B cell (primary cell): Measurements from ENCODE around the gene SMURF2. TPM values are rescaled to one million over a fixed set of nuclear protein-coding genes. Genes with fewer than 3 reads are reported as not detected.
A peak's percentile ranks its signal among the peaks of the same experiment; 100 is the strongest.

Experiments
- ATAC-seq: fragments of 200-7000 bp; cut with Tn5 transposase; one replicate; pipeline ENCODE4 v1.10.0; 2021; ENCODE audit warnings: low read depth, mild to moderate bottlenecking, moderate number of reproducible peaks, moderate library complexity
- CTCF ChIA-PET: fragments of 350-600 bp; sonication (Branson Sonifier 250); formaldehyde crosslinking; loops from one replicate; lab custom pipeline; 2021; ENCODE audit warnings: antibody characterized with exemption, inconsistent platforms; lab: Charles Lee
- POLR2A ChIA-PET: fragments of 350-600 bp; sonication (Branson Sonifier 250); formaldehyde crosslinking; loops from one replicate; lab custom pipeline; 2021; ENCODE audit warnings: antibody characterized with exemption; lab: Charles Lee
- DNase-seq: peaks from one replicate; pipeline ENCODE4 v3.0.0; 2013
- H2AFZ ChIP-seq: 2 replicates; pipeline ENCODE4 v1.6.1; 2012; ENCODE audit warnings: mild to moderate bottlenecking, low read depth, low read length; ENCODE audit not compliant: insufficient read depth, poor library complexity, severe bottlenecking
- H3K27ac ChIP-seq, 2 donors: 1 replicate in 1 of 2; 2 replicates in 1 of 2; pipeline ENCODE4 v1.5.1; 2012 to 2013; ENCODE audit warnings: low read length in 2 of 2, mild to moderate bottlenecking in 2 of 2, moderate library complexity in 1 of 2
- H3K27me3 ChIP-seq, 4 experiments: fragments of 200-600 bp in 1 of 4; sonication (generic) in 1 of 4; replicated peaks in 1 of 4; 1 replicate in 2 of 4; 2 replicates in 2 of 4; pipeline versions ENCODE4 v1.6.1 to v1.7.0; 2013 to 2016; ENCODE audit warnings: low read length in 3 of 4, mild to moderate bottlenecking in 2 of 4, mixed read lengths in 1 of 4, moderate library complexity in 1 of 4; ENCODE audit not compliant: insufficient read depth in 4 of 4, control insufficient read depth in 3 of 4; ENCODE audit errors: control extremely low read depth in 1 of 4
- H3K36me3 ChIP-seq, 2 experiments: replicated peaks in 1 of 2; 1 replicate in 1 of 2; 2 replicates in 1 of 2; pipeline versions ENCODE4 v1.6.1 to v1.7.1; 2013; ENCODE audit warnings: low read length in 1 of 2; ENCODE audit not compliant: insufficient read depth in 2 of 2, control insufficient read depth in 1 of 2; ENCODE audit errors: control extremely low read depth in 1 of 2, extremely low read depth in 1 of 2
- H3K4me1 ChIP-seq, 2 donors: fragments of 200-600 bp in 1 of 2; sonication (generic) in 1 of 2; 1 replicate in 1 of 2; 2 replicates in 1 of 2; pipeline versions ENCODE4 v1.5.1 to v1.6.1; 2013 to 2017; ENCODE audit warnings: low read length in 2 of 2; ENCODE audit not compliant: control insufficient read depth in 2 of 2, insufficient read depth in 2 of 2
- H3K4me2 ChIP-seq: replicated peaks from 2 replicates; pipeline ENCODE3; 2012; ENCODE audit warnings: mild to moderate bottlenecking, low read depth, low read length; ENCODE audit not compliant: poor library complexity, severe bottlenecking
- H3K4me3 ChIP-seq, 5 experiments: fragments of 200-600 bp in 1 of 5; sonication (generic) in 1 of 5; 1 replicate in 3 of 5; 2 replicates in 2 of 5; pipeline versions ENCODE4 v1.5.1 to v1.7.0; 2011 to 2016; ENCODE audit warnings: low read length in 4 of 5, mild to moderate bottlenecking in 4 of 5, low read depth in 2 of 5, control low read depth in 1 of 5, moderate library complexity in 1 of 5; ENCODE audit not compliant: insufficient read depth in 1 of 5; ENCODE audit errors: control extremely low read depth in 1 of 5, extremely low read depth in 1 of 5
- H3K79me2 ChIP-seq: fragments of 200-600 bp; sonication (generic); one replicate; pipeline ENCODE4 v1.6.0; 2016; ENCODE audit warnings: low read length; ENCODE audit not compliant: control insufficient read depth, insufficient read depth
- H3K9ac ChIP-seq: fragments of 200-600 bp; sonication (generic); 2 replicates; pipeline ENCODE4 v1.6.1; 2017; ENCODE audit warnings: mild to moderate bottlenecking, low read length, moderate library complexity
- H3K9me3 ChIP-seq, 3 donors: one replicate each; pipeline versions ENCODE4 v1.6.1 to v1.7.1; 2013; ENCODE audit warnings: low read length in 2 of 3; ENCODE audit not compliant: control insufficient read depth in 2 of 3, insufficient read depth in 1 of 3; ENCODE audit errors: control extremely low read depth in 1 of 3
- H4K20me1 ChIP-seq: 2 replicates; pipeline ENCODE4 v1.6.0; 2012; ENCODE audit warnings: mild to moderate bottlenecking, low read length; ENCODE audit not compliant: insufficient read depth, control insufficient read depth, poor library complexity, severe bottlenecking
- H3K27ac Mint-ChIP-seq: one replicate; pipeline ENCODE4 v1.8.0; 2021; ENCODE audit warnings: mixed read lengths
- H3K27me3 Mint-ChIP-seq: one replicate; pipeline ENCODE4 v1.8.0; 2021; ENCODE audit warnings: mixed read lengths
- H3K4me1 Mint-ChIP-seq: one replicate; pipeline ENCODE4 v1.8.0; 2021; ENCODE audit warnings: mixed read lengths
- H3K4me3 Mint-ChIP-seq: one replicate; pipeline ENCODE4 v1.8.0; 2021; ENCODE audit warnings: mixed read lengths
- H3K9me3 Mint-ChIP-seq: one replicate; pipeline ENCODE4 v1.8.0; 2022; ENCODE audit warnings: mixed read lengths; ENCODE audit not compliant: insufficient read depth
- CTCF ChIP-seq: fragments of 200-600 bp; IDR thresholded peaks from one replicate; pipeline ENCODE4 v1.8.0; 2022; ENCODE audit warnings: antibody characterized with exemption, mild to moderate bottlenecking
- EZH2 ChIP-seq: IDR thresholded peaks from 2 replicates; pipeline ENCODE4 v1.6.1; 2012; ENCODE audit warnings: borderline replicate concordance, low read depth, mild to moderate bottlenecking, moderate library complexity, low read length; ENCODE audit not compliant: insufficient read depth, poor library complexity, severe bottlenecking
- WGBS: methylation state at CpG from one replicate; pipeline ENCODE4 v1.1.5; 2013; ENCODE audit warnings: missing lambda C conversion rate; ENCODE audit not compliant: insufficient coverage; 5-methylcytosine and 5-hydroxymethylcytosine counted together
- intact Hi-C: fragments of 100-400 bp; cut with micrococcal nuclease; formaldehyde crosslinking; loops from one replicate; pipeline ENCODE4 v1.10.0; 2022
- polyA plus RNA-seq: library from polyadenylated mRNA; depleted of rRNA; stranded (reverse); fragments of >200 nt; gene quantifications from 2 replicates; pipeline ENCODE4 v1.2.3, GENCODE V29; 2012
- total RNA-seq, 2 donors: library from RNA; stranded (reverse); fragments of 120-200 nt in 1 of 2; gene quantifications; 1 replicate in 1 of 2; 2 replicates in 1 of 2; pipeline versions ENCODE4 v1.2.3 to v1.2.4, GENCODE V29; 2013 to 2022

The SMURF2 gene
- total and polyA plus RNA-seq, 2 donors (not counting 1 experiment from before 2014, with no cell fraction given), result 9.2 to 32.8 TPM

GRCh38 chr17:64506576-64507412, 155.3 kb downstream of the SMURF2 start, which contains the start of gene CEP95:
CEP95 (plus strand) TSS chr17:64506977; CDS start chr17:64507098, 121 bp downstream.
- peaks cover 60% of the 10 kb centered on the region for H4K20me1 ChIP-seq
- Mint-ChIP-seq H3K4me3 (peak within 1 kb of the TSS; percentile 97), H3K9me3 (no peaks in the 10 kb centered on the region), H3K27me3 (no peaks in the 10 kb centered on the region), H3K4me1 (peaks cover 48% of the 10 kb centered on the region), H3K27ac (peak within 1 kb of the TSS; percentile 99)
- POLR2A ChIA-PET, result interaction anchor here (0.6 to 3.7 kb wide), 24 partner anchors 11 to 884 kb away, joined by 3 to 97 read pairs (median 5); partner anchors contain the start of genes CCDC47, DDX42, MAP3K3 and MILR1
- H2AFZ ChIP-seq, result peak within 1 kb of the TSS; percentile 78
- CTCF ChIA-PET, result interaction anchor here (0.5 to 5.5 kb wide), 14 partner anchors 8 to 487 kb away, joined by 3 to 125 read pairs (median 4); partner anchors contain the start of genes ICAM2 and POLG2
- H3K9ac ChIP-seq, result peak within 1 kb of the TSS; percentile 100
- no peaks in the 10 kb centered on the region for H3K27me3 ChIP-seq
- no peak for TF ChIP-seq CTCF
- no peak for TF ChIP-seq EZH2
- WGBS, result under 1% methylated on average over 76 of the region's 77 CpGs
- peak within 1 kb of the TSS; percentile 97 to 100 (median 99) for H3K4me3 ChIP-seq
- H3K4me1 ChIP-seq, result peaks cover 31 to 32% of the 10 kb centered on the region in 2 donors
- no peaks in the 10 kb centered on the region for H3K9me3 ChIP-seq
- peak within 1 kb of the TSS; percentile 83 for H3K4me2 ChIP-seq
- H3K79me2 ChIP-seq, result peaks cover 71% of the 10 kb centered on the region
- DNase-seq (peak; percentile 99), ATAC-seq (peak; percentile 62)
- peaks cover 2 to 59% of the 10 kb centered on the region in 2 experiments for H3K36me3 ChIP-seq
- intact Hi-C loops, result loop anchor here (1.0 to 5.0 kb wide), 10 partner anchors 9 to 954 kb away; partner anchors contain the start of genes DCAF7, FTSJ3, LIMD2 and POLG2
- H3K27ac ChIP-seq, result peak within 1 kb of the TSS; percentile 99 to 100
